CD4-positive, alpha-beta T cell (primary cell): ENCODE results near the gene CD226. TPM values are rescaled to one million over a fixed set of nuclear protein-coding genes. Genes with fewer than 3 reads are reported as not detected.

Experiments used
- ATAC-seq: fragments of 200-7000 bp; cut with Tn5 transposase; one replicate; pipeline ENCODE4 v1.10.0; 2022; ENCODE audit warnings: mild to moderate bottlenecking; ENCODE audit not compliant: poor library complexity
- CTCF ChIA-PET: fragments of 350-600 bp; sonication (Branson Sonifier 250); formaldehyde crosslinking; loops from one replicate; lab custom pipeline; 2021; ENCODE audit warnings: antibody characterized with exemption, inconsistent platforms; lab: Charles Lee
- POLR2A ChIA-PET: fragments of 350-600 bp; sonication (Branson Sonifier 250); formaldehyde crosslinking; loops from one replicate; lab custom pipeline; 2021; ENCODE audit warnings: antibody characterized with exemption, inconsistent platforms; lab: Charles Lee
- DNase-seq, 14 experiments: peaks; one replicate each; pipeline ENCODE4 v3.0.0-alpha.2; 2013 to 2020; ENCODE audit warnings: mixed read lengths in 2 of 14
- H3K27ac ChIP-seq, 2 donors: one replicate each; pipeline versions ENCODE4 v1.5.1 to v1.7.0; 2013; ENCODE audit warnings: low read length in 2 of 2, low read depth in 1 of 2, mild to moderate bottlenecking in 1 of 2
- H3K27me3 ChIP-seq, 2 experiments: 1 replicate in 1 of 2; 2 replicates in 1 of 2; pipeline versions ENCODE4 v1.6.1 to v1.7.0; 2013; ENCODE audit warnings: low read length in 2 of 2, control low read depth in 1 of 2, mild to moderate bottlenecking in 1 of 2, moderate library complexity in 1 of 2; ENCODE audit not compliant: insufficient read depth in 2 of 2, control insufficient read depth in 1 of 2
- H3K36me3 ChIP-seq: one replicate; pipeline ENCODE4 v1.6.1; 2013; ENCODE audit warnings: low read length, control low read depth; ENCODE audit not compliant: insufficient read depth
- H3K4me1 ChIP-seq: one replicate; pipeline ENCODE4 v1.6.1; 2013; ENCODE audit warnings: low read length, control low read depth; ENCODE audit not compliant: insufficient read depth
- H3K4me3 ChIP-seq: one replicate; pipeline ENCODE4 v1.5.1; 2013; ENCODE audit warnings: mild to moderate bottlenecking, low read length, moderate library complexity
- H3K9me3 ChIP-seq, 2 experiments: 1 replicate in 1 of 2; 2 replicates in 1 of 2; pipeline versions ENCODE4 v1.6.1 to v1.7.0; 2013; ENCODE audit warnings: low read length in 2 of 2, mild to moderate bottlenecking in 2 of 2, control low read depth in 1 of 2, moderate library complexity in 1 of 2; ENCODE audit not compliant: control insufficient read depth in 1 of 2, insufficient read depth in 1 of 2
- H3K27ac Mint-ChIP-seq: one replicate; pipeline ENCODE4 v1.8.0; 2020; ENCODE audit warnings: mixed read lengths
- H3K27me3 Mint-ChIP-seq: one replicate; pipeline ENCODE4 v1.8.0; 2021; ENCODE audit warnings: mixed read lengths
- H3K36me3 Mint-ChIP-seq: one replicate; pipeline ENCODE4 v1.8.0; 2021; ENCODE audit warnings: low read depth, mixed read lengths
- H3K4me1 Mint-ChIP-seq: one replicate; pipeline ENCODE4 v1.8.0; 2021; ENCODE audit warnings: low read depth, mixed read lengths
- H3K4me3 Mint-ChIP-seq: one replicate; pipeline ENCODE4 v1.8.0; 2020; ENCODE audit warnings: mild to moderate bottlenecking, mixed read lengths
- H3K9me3 Mint-ChIP-seq: one replicate; pipeline ENCODE4 v1.8.0; 2020; ENCODE audit warnings: mixed read lengths
- intact Hi-C, 2 experiments: fragments of 100-400 bp; cut with DNase I in 1 of 2; cut with micrococcal nuclease in 1 of 2; formaldehyde crosslinking; loops; one replicate each; pipeline versions ENCODE4 v1.15.1 to v1.9.0; 2023 to 2025; cut with DNase I, micrococcal nuclease
- total RNA-seq, 174 experiments: library from RNA in 2 of 174; stranded (reverse) in 2 of 174; gene quantifications; one replicate each; pipeline ENCODE4 v1.2.3 and lab custom pipeline; 2021 to 2026
- TF ChIP-seq, protein P1 (sequence below): fragments of 200-600 bp; IDR thresholded peaks from one replicate; pipeline ENCODE4 v1.8.0; 2022; ENCODE audit warnings: antibody characterized with exemption, mild to moderate bottlenecking

Gene CD226
- total RNA-seq, 2 experiments from 2014 or later = 74.0 to 74.8 TPM

DNA sequence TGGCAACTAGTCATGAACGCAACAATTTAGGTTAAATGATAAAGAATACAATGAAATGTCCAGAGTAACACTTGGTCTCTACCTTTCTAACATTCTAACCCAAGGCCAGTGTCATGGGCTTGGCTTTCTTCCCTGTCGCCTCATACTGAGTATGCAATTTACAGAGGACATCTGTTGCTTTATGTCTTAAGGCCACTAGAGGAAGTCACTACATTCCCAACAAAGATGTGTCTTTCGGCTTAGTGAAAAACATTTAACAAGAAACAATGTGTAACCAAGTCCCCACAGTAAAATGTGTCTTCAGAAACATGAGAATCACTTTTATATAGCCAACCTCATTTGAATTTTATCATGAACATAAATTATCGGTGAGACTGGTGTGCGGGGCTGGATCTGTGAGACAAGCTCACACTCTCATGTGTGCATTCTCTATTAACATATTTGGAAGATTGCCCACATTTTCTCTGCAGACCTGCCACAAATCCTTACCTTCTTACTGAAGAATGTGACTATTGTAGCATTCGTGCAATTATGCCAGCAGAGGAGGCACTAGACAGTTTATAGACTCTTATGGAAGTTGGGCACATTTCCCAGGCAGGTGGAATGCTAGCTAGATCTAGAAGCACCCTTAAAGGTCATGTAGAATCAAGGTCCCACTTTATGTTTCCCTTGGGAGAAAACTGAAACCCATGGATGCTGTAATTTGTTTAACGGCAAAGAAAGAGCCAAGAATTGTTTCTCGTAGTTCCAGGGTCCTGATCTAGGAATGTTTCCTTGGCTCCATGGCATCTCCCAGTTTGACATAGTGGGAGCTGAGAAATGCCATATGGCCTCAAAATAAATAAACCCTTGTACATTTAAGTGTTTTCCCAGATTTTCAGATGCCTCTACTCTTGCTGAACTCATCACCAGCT, 101.8 kb downstream of the CD226 start:
- peaks cover 7% of the 10 kb centered on the region for H3K36me3 Mint-ChIP-seq
- no peaks in the 10 kb centered on the region for H3K4me1 Mint-ChIP-seq
- CTCF ChIA-PET = no interaction called here
- Histone ChIP-seq H3K9me3 (no peaks in the 10 kb centered on the region), H3K27ac (no peak overlapping the region), H3K27me3 (no peaks in the 10 kb centered on the region), H3K4me3 (no peak overlapping the region), H3K4me1 (no peaks in the 10 kb centered on the region), H3K36me3 (no peaks in the 10 kb centered on the region)
- H3K4me3 Mint-ChIP-seq = no peak overlapping the region
- DNase-seq = no peak
- H3K9me3 Mint-ChIP-seq = no peaks in the 10 kb centered on the region
- H3K27me3 Mint-ChIP-seq = no peaks in the 10 kb centered on the region
- intact Hi-C loops = no loop called here
- ATAC-seq = no peak
- no peak overlapping the region for H3K27ac Mint-ChIP-seq
- POLR2A ChIA-PET = no interaction called here
- TF ChIP-seq, protein P1, sequence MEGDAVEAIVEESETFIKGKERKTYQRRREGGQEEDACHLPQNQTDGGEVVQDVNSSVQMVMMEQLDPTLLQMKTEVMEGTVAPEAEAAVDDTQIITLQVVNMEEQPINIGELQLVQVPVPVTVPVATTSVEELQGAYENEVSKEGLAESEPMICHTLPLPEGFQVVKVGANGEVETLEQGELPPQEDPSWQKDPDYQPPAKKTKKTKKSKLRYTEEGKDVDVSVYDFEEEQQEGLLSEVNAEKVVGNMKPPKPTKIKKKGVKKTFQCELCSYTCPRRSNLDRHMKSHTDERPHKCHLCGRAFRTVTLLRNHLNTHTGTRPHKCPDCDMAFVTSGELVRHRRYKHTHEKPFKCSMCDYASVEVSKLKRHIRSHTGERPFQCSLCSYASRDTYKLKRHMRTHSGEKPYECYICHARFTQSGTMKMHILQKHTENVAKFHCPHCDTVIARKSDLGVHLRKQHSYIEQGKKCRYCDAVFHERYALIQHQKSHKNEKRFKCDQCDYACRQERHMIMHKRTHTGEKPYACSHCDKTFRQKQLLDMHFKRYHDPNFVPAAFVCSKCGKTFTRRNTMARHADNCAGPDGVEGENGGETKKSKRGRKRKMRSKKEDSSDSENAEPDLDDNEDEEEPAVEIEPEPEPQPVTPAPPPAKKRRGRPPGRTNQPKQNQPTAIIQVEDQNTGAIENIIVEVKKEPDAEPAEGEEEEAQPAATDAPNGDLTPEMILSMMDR = peak; percentile 26

DNA sequence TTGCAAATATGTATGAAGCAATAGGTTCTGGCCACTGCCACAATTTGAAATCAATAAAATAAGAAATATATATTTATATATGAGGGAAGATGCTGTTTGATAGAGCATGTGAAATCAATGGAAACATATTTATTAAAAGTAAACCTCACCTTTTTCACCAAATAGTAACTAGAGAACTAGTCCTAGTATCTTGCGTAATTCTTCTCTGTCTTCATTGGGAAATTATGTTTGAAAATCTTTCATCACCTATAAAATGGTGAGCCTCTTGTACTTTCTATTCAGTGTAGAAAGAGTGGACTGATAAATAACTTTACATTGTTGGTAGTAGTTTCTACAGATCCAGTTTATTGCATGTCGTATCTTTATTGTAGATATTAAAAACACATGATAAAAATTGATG, 103.0 kb downstream of the CD226 start:
- H3K27me3 ChIP-seq = no peaks in the 10 kb centered on the region
- no peaks in the 10 kb centered on the region for H3K9me3 Mint-ChIP-seq
- DNase-seq (no peak), ATAC-seq (no peak)
- H3K9me3 ChIP-seq = no peaks in the 10 kb centered on the region
- peaks cover 11% of the 10 kb centered on the region for H3K36me3 Mint-ChIP-seq
- TF ChIP-seq, protein P1 = no peak
- H3K4me3 Mint-ChIP-seq = no peak overlapping the region
- H3K4me1 Mint-ChIP-seq = no peaks in the 10 kb centered on the region
- ChIA-PET POLR2A (no interaction called here), CTCF (no interaction called here)
- H3K27me3 Mint-ChIP-seq = no peaks in the 10 kb centered on the region
- no peak overlapping the region for H3K4me3 ChIP-seq
- intact Hi-C loops = no loop called here
- H3K4me1 ChIP-seq = no peaks in the 10 kb centered on the region
- H3K27ac ChIP-seq = no peak overlapping the region
- no peaks in the 10 kb centered on the region for H3K36me3 ChIP-seq
- H3K27ac Mint-ChIP-seq = no peak overlapping the region

DNA sequence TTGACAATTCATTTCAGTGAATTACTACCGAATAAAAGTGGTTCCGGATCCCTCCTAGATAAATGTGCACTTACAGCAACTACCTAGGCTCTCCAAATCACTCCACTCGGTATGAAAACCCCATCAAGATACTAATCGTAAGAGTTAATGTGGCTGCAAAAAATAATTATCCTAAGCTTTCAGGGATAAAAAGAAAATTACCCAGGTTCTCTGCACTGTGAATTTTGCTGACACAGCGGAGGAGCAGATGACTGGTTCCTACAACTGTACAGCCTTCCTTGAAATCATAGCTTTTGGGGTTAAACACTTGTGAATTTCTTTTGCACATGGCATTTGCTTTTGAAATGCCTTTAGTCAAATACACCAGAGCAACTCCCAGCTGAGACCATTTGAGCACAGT, 104.7 kb downstream of the CD226 start:
- POLR2A ChIA-PET = no interaction called here
- H3K36me3 ChIP-seq = no peaks in the 10 kb centered on the region
- Mint-ChIP-seq H3K4me1 (no peaks in the 10 kb centered on the region), H3K9me3 (no peaks in the 10 kb centered on the region), H3K36me3 (peaks cover 12% of the 10 kb centered on the region), H3K27me3 (no peaks in the 10 kb centered on the region), H3K27ac (no peak overlapping the region), H3K4me3 (no peak overlapping the region)
- H3K27me3 ChIP-seq = no peaks in the 10 kb centered on the region
- TF ChIP-seq, protein P1 = no peak
- CTCF ChIA-PET = no interaction called here
- no peak overlapping the region for H3K4me3 ChIP-seq
- no peaks in the 10 kb centered on the region for H3K4me1 ChIP-seq
- no peaks in the 10 kb centered on the region for H3K9me3 ChIP-seq
- intact Hi-C loops = no loop called here
- H3K27ac ChIP-seq = no peak overlapping the region
- no peak for ATAC-seq
- DNase-seq = no peak
